Trophoblast cell (in vitro differentiated cells and primary cell): ENCODE results near the gene LCN9. TPM values are rescaled to one million over a fixed set of nuclear protein-coding genes. Genes with fewer than 3 reads are reported as not detected.

Source experiments
- DNase-seq, 2 donors: peaks; one replicate each; pipeline ENCODE4 v3.0.0-alpha.2; 2016
- H2AFZ ChIP-seq: 2 replicates; pipeline ENCODE4 v1.6.1; 2013; ENCODE audit warnings: low read length, moderate library complexity, mild to moderate bottlenecking; ENCODE audit not compliant: insufficient read depth, poor library complexity
- H2AK5ac ChIP-seq: 2 replicates; pipeline ENCODE4 v1.6.1; 2013; ENCODE audit warnings: mild to moderate bottlenecking, low read length
- H2BK120ac ChIP-seq: 2 replicates; pipeline ENCODE4 v1.6.1; 2013; ENCODE audit warnings: low read length, mild to moderate bottlenecking, moderate library complexity; ENCODE audit not compliant: insufficient read depth, poor library complexity
- H2BK12ac ChIP-seq: 2 replicates; pipeline ENCODE4 v1.6.1; 2013; ENCODE audit warnings: mild to moderate bottlenecking, low read length, moderate library complexity
- H2BK5ac ChIP-seq: 2 replicates; pipeline ENCODE4 v1.6.1; 2013; ENCODE audit warnings: low read length, low read depth, moderate library complexity, mild to moderate bottlenecking; ENCODE audit not compliant: poor library complexity
- H3K14ac ChIP-seq: 2 replicates; pipeline ENCODE4 v1.6.1; 2013; ENCODE audit warnings: mild to moderate bottlenecking, low read length
- H3K18ac ChIP-seq: 2 replicates; pipeline ENCODE4 v1.6.1; 2013; ENCODE audit warnings: mild to moderate bottlenecking, low read length
- H3K23ac ChIP-seq: 2 replicates; pipeline ENCODE4 v1.6.1; 2013; ENCODE audit warnings: low read length
- H3K27ac ChIP-seq: 2 replicates; pipeline ENCODE4 v1.5.1; 2013; ENCODE audit warnings: low read depth, mild to moderate bottlenecking, inconsistent platforms, low read length, moderate library complexity
- H3K27me3 ChIP-seq: 2 replicates; pipeline ENCODE4 v1.6.1; 2013; ENCODE audit warnings: inconsistent platforms, mild to moderate bottlenecking, low read length, moderate library complexity; ENCODE audit not compliant: insufficient read depth
- H3K36me3 ChIP-seq, 2 experiments: 1 replicate in 1 of 2; 2 replicates in 1 of 2; pipeline ENCODE4 v1.6.1; 2013; ENCODE audit warnings: low read length in 2 of 2, mild to moderate bottlenecking in 2 of 2, moderate library complexity in 1 of 2; ENCODE audit not compliant: insufficient read depth in 2 of 2, control insufficient read depth in 1 of 2
- H3K4ac ChIP-seq: 2 replicates; pipeline ENCODE4 v1.6.1; 2013; ENCODE audit warnings: low read depth, mild to moderate bottlenecking, low read length, moderate library complexity
- H3K4me1 ChIP-seq, 2 experiments: 1 replicate in 1 of 2; 2 replicates in 1 of 2; pipeline ENCODE4 v1.6.1; 2013; ENCODE audit warnings: low read length in 2 of 2, mild to moderate bottlenecking in 2 of 2, moderate library complexity in 1 of 2; ENCODE audit not compliant: insufficient read depth in 2 of 2, control insufficient read depth in 1 of 2
- H3K4me2 ChIP-seq: 2 replicates; pipeline ENCODE4 v1.6.1; 2013; ENCODE audit warnings: inconsistent platforms, mild to moderate bottlenecking, low read length, moderate library complexity
- H3K4me3 ChIP-seq: 2 replicates; pipeline ENCODE4 v1.5.1; 2013; ENCODE audit warnings: mild to moderate bottlenecking, low read depth, low read length, inconsistent platforms
- H3K79me1 ChIP-seq: one replicate; pipeline ENCODE4 v1.6.1; 2013; ENCODE audit warnings: low read length
- H3K79me2 ChIP-seq: 2 replicates; pipeline ENCODE4 v1.6.1; 2013; ENCODE audit warnings: low read length, mild to moderate bottlenecking; ENCODE audit not compliant: control insufficient read depth, insufficient read depth, poor library complexity
- H3K9ac ChIP-seq: 2 replicates; pipeline ENCODE4 v1.6.1; 2013; ENCODE audit warnings: mild to moderate bottlenecking, low read length
- H3K9me3 ChIP-seq: 2 replicates; pipeline ENCODE4 v1.6.1; 2013; ENCODE audit warnings: low read depth, mild to moderate bottlenecking, control low read depth, inconsistent platforms, low read length; ENCODE audit not compliant: insufficient read depth
- H4K12ac ChIP-seq: 2 replicates; pipeline ENCODE4 v1.6.1; 2013; ENCODE audit warnings: low read depth, mild to moderate bottlenecking, low read length, moderate library complexity
- H4K8ac ChIP-seq: 2 replicates; pipeline ENCODE4 v1.6.1; 2013; ENCODE audit warnings: low read depth, mild to moderate bottlenecking, low read length, moderate library complexity
- H4K91ac ChIP-seq: one replicate; pipeline ENCODE4 v1.6.1; 2013; ENCODE audit warnings: low read depth, mild to moderate bottlenecking, low read length, moderate library complexity
- WGBS: extraction: QIAGEN DNeasy Blood & Tissue Kit; methylation state at CpG from one replicate; pipeline ENCODE4 v1.1.7; 2013; ENCODE audit warnings: missing lambda C conversion rate; ENCODE audit not compliant: insufficient read length, insufficient coverage; ENCODE audit errors: extremely low coverage; 5-methylcytosine and 5-hydroxymethylcytosine counted together
- polyA plus RNA-seq: library from polyadenylated mRNA; stranded (reverse); fragments of 200-250 nt; gene quantifications from 2 replicates; pipeline ENCODE4 v1.2.3, GENCODE V29; 2013

The LCN9 gene
- polyA plus RNA-seq, result 0.32 and 0.67 TPM in 2 replicates

GRCh38 chr9:135662758-135663450, at the start of gene LCN9:
Gene LCN9 (plus strand): TSS chr9:135663309. CDS start chr9:135663322, 13 bp downstream.
- no peak within 1 kb of the TSS for H2AFZ ChIP-seq
- no CpG with 5 or more reads among the region's 25 CpGs for WGBS

GRCh38 chr9:135613946-135614805, 48.9 kb upstream of the LCN9 start:
- no peaks in the 10 kb centered on the region for H3K79me2 ChIP-seq
- H2BK12ac ChIP-seq, result no peak overlapping the region
- no peak overlapping the region for H3K27ac ChIP-seq
- no peaks in the 10 kb centered on the region for H3K79me1 ChIP-seq
- H3K18ac ChIP-seq, result no peak overlapping the region
- no peak overlapping the region for H4K12ac ChIP-seq
- H2BK5ac ChIP-seq, result no peak overlapping the region
- no CpG with 5 or more reads among the region's 34 CpGs for WGBS
- H3K9ac ChIP-seq, result no peak overlapping the region
- no peak overlapping the region for H2AK5ac ChIP-seq
- H4K91ac ChIP-seq, result no peak overlapping the region
- H3K4me1 ChIP-seq, result no peaks in the 10 kb centered on the region
- peaks cover 11% of the 10 kb centered on the region for H3K9me3 ChIP-seq
- H2AFZ ChIP-seq, result no peak overlapping the region
- H3K4ac ChIP-seq, result no peak overlapping the region
- H3K14ac ChIP-seq, result no peak overlapping the region
- H3K23ac ChIP-seq, result no peak overlapping the region
- H3K36me3 ChIP-seq, result no peaks in the 10 kb centered on the region
- H3K27me3 ChIP-seq, result no peaks in the 10 kb centered on the region
- H4K8ac ChIP-seq, result no peak overlapping the region
- no peak overlapping the region for H2BK120ac ChIP-seq
- H3K4me3 ChIP-seq, result no peak overlapping the region
- no peak overlapping the region for H3K4me2 ChIP-seq
- DNase-seq, result no peak

More at GRCh38 chr9:135662758-135663450, at the start of gene LCN9:
- Histone ChIP-seq H3K4me2 (no peak within 1 kb of the TSS), H3K36me3 (no peaks in the 10 kb centered on the region), H3K14ac (no peak within 1 kb of the TSS), H3K4me1 (no peaks in the 10 kb centered on the region), H3K27ac (no peak within 1 kb of the TSS), H4K91ac (no peak within 1 kb of the TSS), H4K12ac (no peak within 1 kb of the TSS), H3K4ac (no peak within 1 kb of the TSS), H3K79me2 (no peaks in the 10 kb centered on the region), H4K8ac (no peak within 1 kb of the TSS), H3K79me1 (no peaks in the 10 kb centered on the region), H2BK120ac (no peak within 1 kb of the TSS), H3K9me3 (peaks cover 11% of the 10 kb centered on the region), H3K18ac (no peak within 1 kb of the TSS), H3K4me3 (no peak within 1 kb of the TSS), H2AK5ac (no peak within 1 kb of the TSS), H3K23ac (no peak within 1 kb of the TSS), H3K9ac (no peak within 1 kb of the TSS), H2BK5ac (no peak within 1 kb of the TSS), H2BK12ac (no peak within 1 kb of the TSS), H3K27me3 (no peaks in the 10 kb centered on the region)
- DNase-seq, result no peak

- H3K4ac ChIP-seq, result no peak overlapping the region
- WGBS, result no CpG with 5 or more reads among the region's 29 CpGs
Observed at GRCh38 chr9:135614821-135615665, 48.1 kb upstream of the LCN9 start.

More at GRCh38 chr9:135614821-135615665, 48.1 kb upstream of the LCN9 start:
- Histone ChIP-seq H3K79me1 (no peaks in the 10 kb centered on the region), H3K36me3 (no peaks in the 10 kb centered on the region), H3K9ac (no peak overlapping the region), H4K91ac (no peak overlapping the region), H3K4me2 (no peak overlapping the region), H4K12ac (no peak overlapping the region), H2BK12ac (no peak overlapping the region), H3K27me3 (no peaks in the 10 kb centered on the region), H3K4me3 (no peak overlapping the region), H2BK120ac (no peak overlapping the region), H2AFZ (no peak overlapping the region), H3K9me3 (peaks cover 11% of the 10 kb centered on the region), H3K27ac (no peak overlapping the region), H4K8ac (no peak overlapping the region), H3K18ac (no peak overlapping the region), H3K14ac (no peak overlapping the region), H2AK5ac (no peak overlapping the region), H2BK5ac (no peak overlapping the region), H3K79me2 (no peaks in the 10 kb centered on the region), H3K4me1 (no peaks in the 10 kb centered on the region), H3K23ac (no peak overlapping the region)
- DNase-seq, result no peak
